Cerebellar nuclear complex (tissue), 1 donor: Measurements from ENCODE around the gene ACTMAP.

Source experiments
- DNase-seq, 2 experiments: peaks; one replicate each; lab custom pipeline; 2025; lab: John Stamatoyannopoulos, UW

ACTMAP gene

DNA sequence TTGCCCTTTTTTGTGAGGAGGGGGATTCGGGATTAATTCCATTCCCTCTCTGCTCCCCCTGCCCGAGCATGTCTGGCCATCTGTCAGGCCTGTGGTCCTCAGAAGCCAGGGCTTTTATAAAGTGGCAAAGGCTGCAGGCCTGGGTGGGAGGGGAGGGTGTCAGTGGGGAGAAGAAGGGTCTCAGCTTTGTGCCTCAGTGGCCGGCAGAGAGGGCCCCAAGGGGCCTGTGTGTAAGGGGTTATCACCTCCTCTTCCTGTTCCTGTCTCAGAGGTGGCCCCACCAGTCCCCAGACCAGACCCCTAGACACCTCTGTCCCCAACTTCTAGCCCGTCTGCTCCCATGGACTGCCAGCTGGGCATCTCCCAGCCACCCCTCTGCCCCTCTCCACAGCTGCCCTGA is 56.4 kb downstream of the ACTMAP start:
- no peak for DNase-seq

DNA sequence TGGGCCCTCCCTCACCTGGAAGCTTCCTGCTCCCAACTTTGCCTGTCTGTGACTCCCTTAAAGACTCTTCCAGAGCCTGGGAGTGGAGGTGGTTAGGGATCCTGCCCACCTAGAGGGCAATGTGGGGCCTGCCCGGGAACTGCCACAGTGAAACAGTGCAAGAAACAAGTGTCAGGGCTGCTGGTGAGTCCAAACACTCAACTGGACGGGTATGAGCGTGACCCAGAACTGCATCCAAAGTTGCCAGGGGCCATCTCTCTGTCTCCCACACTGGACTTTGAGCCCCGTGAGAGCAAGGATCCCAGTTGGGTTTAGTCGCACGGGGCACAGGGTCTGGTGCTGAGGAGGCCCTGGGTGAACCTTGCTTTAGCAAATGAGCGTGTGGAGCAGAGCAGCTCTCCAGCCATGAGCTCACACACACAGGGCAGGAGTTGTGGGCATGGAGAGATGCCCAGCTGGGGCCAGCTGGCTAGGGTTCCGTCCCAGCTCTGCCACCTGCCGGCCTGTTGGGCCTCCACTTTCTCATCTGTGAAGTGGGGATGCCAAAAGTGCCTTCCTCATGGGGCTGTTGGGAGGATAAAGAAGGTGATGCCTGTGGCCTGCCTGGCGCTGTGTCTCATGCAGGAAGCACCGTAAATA is 57.0 kb downstream of the ACTMAP start:
- DNase-seq: no peak

DNA sequence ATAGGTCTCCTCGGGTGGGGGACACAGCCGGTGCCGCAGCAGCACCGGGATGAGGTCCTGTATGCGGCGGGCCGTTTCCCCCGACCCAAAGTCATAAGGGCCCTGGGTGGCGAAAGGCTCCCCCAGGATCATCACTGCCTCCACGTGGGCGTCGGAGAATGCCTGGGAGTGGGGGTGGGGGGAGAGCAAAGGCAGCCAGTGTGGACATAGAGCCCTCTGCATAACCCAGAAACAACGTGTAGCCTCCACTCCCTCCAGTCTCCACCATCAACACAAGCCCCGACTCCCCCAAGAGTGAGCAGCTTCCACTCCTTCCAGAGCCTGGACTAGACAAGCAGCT is 58.1 kb downstream of the ACTMAP start:
- DNase-seq: no peak

DNA sequence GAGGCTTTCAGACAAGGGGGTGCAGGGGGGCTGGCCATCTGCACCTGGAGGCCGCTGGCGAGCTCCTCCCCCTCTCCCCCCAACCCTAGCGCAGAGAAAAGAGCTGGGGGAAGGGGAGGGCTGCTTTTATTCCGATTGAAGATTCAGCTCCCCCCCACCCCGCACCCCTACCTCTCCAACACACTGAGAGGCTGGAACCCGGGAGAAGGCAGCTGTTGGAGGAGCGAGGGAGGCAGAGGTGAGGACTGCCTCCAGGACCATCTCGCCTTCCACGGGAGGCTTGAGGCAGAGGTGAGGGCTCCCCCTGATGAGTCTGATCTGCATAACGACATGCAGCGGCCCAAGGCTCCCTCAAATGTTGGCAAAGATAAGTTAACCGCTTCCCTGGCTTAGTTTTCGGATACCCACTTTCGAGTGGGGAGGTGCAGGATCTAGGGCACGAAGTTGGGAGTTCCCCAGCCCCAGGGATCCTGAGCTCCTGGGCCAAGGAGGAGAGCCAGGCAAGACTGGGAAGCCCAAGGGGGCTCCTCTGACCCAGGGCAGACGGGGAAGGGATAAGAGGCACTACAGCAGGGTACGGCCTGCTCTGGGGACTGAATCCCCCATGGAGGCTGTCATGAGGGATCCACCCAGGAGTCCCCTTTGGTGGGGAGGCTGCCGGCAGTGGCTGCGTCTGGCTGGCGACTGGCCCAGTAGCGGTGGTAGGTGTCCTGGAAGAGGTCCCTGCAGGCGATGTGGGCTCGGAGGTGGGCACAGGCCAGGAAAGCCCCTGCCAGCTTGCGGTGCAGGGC is 58.7 kb downstream of the ACTMAP start:
- DNase-seq: no peak
